ENCODE data around the gene TUBGCP6. TPM values are rescaled to one million over a fixed set of nuclear protein-coding genes. Genes with fewer than 3 reads are reported as not detected.

The TUBGCP6 gene
- total RNA-seq, 1 donor from 2014 or later, result 48.5 TPM

- Mint-ChIP-seq H3K27ac (ENCODE audit: unreplicated experiment) (no peak overlapping the region), H3K36me3 (ENCODE audit: low read depth, unreplicated experiment) (no peaks in the 10 kb centered on the region), H3K27me3 (ENCODE audit: unreplicated experiment) (peaks cover 9% of the 10 kb centered on the region), H3K4me3 (ENCODE audit: unreplicated experiment) (peak overlapping the region; percentile 68), H3K4me1 (ENCODE audit: unreplicated experiment) (peaks cover 22% of the 10 kb centered on the region), H3K9me3 (ENCODE audit: unreplicated experiment) (no peaks in the 10 kb centered on the region)
- TF ChIP-seq CTCF (IDR thresholded peaks at IDR 0.05; ENCODE audit: unreplicated experiment), result no peak
- DNase-seq (ENCODE audit: low spot score), result no peak
Measured at GRCh38 chr22:50242406-50242949, 2.3 kb downstream of the TUBGCP6 start.

GRCh38 chr22:50238755-50239154 lies 6.1 kb downstream of the TUBGCP6 start:
- Mint-ChIP-seq H3K27me3 (ENCODE audit: unreplicated experiment) (peaks cover 9% of the 10 kb centered on the region), H3K4me3 (ENCODE audit: unreplicated experiment) (no peak overlapping the region), H3K36me3 (ENCODE audit: low read depth, unreplicated experiment) (peaks cover 17% of the 10 kb centered on the region), H3K9me3 (ENCODE audit: unreplicated experiment) (no peaks in the 10 kb centered on the region), H3K4me1 (ENCODE audit: unreplicated experiment) (peaks cover 14% of the 10 kb centered on the region), H3K27ac (ENCODE audit: unreplicated experiment) (no peak overlapping the region)
- no peak for DNase-seq (ENCODE audit: low spot score)
- TF ChIP-seq CTCF (IDR thresholded peaks at IDR 0.05; ENCODE audit: unreplicated experiment), result no peak

GRCh38 chr22:50236731-50237409 lies 8.0 kb downstream of the TUBGCP6 start:
- H3K9me3 Mint-ChIP-seq (ENCODE audit: unreplicated experiment), result no peaks in the 10 kb centered on the region
- DNase-seq (ENCODE audit: low spot score), result no peak
- TF ChIP-seq CTCF (IDR thresholded peaks at IDR 0.05; ENCODE audit: unreplicated experiment), result peak; percentile 79
- H3K4me3 Mint-ChIP-seq (ENCODE audit: unreplicated experiment), result no peak overlapping the region
- peaks cover 5% of the 10 kb centered on the region for H3K4me1 Mint-ChIP-seq (ENCODE audit: unreplicated experiment)
- peaks cover 26% of the 10 kb centered on the region for H3K36me3 Mint-ChIP-seq (ENCODE audit: low read depth, unreplicated experiment)
- H3K27ac Mint-ChIP-seq (ENCODE audit: unreplicated experiment), result no peak overlapping the region
- peaks cover 8% of the 10 kb centered on the region for H3K27me3 Mint-ChIP-seq (ENCODE audit: unreplicated experiment)

- Mint-ChIP-seq H3K4me1 (ENCODE audit: unreplicated experiment) (no peaks in the 10 kb centered on the region), H3K9me3 (ENCODE audit: unreplicated experiment) (no peaks in the 10 kb centered on the region), H3K36me3 (ENCODE audit: low read depth, unreplicated experiment) (peaks cover 33% of the 10 kb centered on the region), H3K4me3 (ENCODE audit: unreplicated experiment) (no peak overlapping the region), H3K27ac (ENCODE audit: unreplicated experiment) (no peak overlapping the region), H3K27me3 (ENCODE audit: unreplicated experiment) (peaks cover 13% of the 10 kb centered on the region)
- no peak for DNase-seq (ENCODE audit: low spot score)
- TF ChIP-seq CTCF (IDR thresholded peaks at IDR 0.05; ENCODE audit: unreplicated experiment), result no peak
Measured at GRCh38 chr22:50233223-50233622, 11.6 kb downstream of the TUBGCP6 start.

- Mint-ChIP-seq H3K27ac (ENCODE audit: unreplicated experiment) (peak overlapping the region; percentile 30), H3K27me3 (ENCODE audit: unreplicated experiment) (peaks cover 13% of the 10 kb centered on the region)
Measured at GRCh38 chr22:50232481-50233151, 12.2 kb downstream of the TUBGCP6 start.

More at GRCh38 chr22:50232481-50233151, 12.2 kb downstream of the TUBGCP6 start:
- Mint-ChIP-seq H3K9me3 (ENCODE audit: unreplicated experiment) (no peaks in the 10 kb centered on the region), H3K4me1 (ENCODE audit: unreplicated experiment) (no peaks in the 10 kb centered on the region), H3K4me3 (ENCODE audit: unreplicated experiment) (no peak overlapping the region), H3K36me3 (ENCODE audit: low read depth, unreplicated experiment) (peaks cover 33% of the 10 kb centered on the region)
- TF ChIP-seq CTCF (IDR thresholded peaks at IDR 0.05; ENCODE audit: unreplicated experiment), result no peak
- DNase-seq (ENCODE audit: low spot score), result no peak

Data from endothelial cell (in vitro differentiated cells).